ENCODE measurements around the gene CREB5.

CREB5 gene

DNA sequence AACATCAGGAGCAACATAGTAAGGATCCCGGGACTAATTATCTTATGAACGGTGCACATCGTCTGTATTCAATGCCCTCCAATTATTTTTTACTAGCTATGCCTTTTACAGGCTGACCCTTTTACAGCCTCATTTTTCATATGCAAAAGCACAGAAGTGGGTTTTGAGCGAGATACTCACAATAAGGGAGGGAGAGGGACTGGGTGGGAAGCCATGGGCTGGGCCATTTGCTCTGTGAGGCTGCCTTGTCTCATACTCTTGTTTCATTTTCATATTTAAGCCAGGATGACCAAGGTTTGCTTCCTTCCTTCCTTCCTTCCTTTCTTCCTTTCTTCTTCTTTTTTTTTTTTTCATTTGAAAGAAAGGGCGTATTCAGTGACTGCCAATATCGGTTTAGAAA is 286.5 kb downstream of the CREB5 start:
- H3K27me3 ChIP-seq (ENCODE audit: control insufficient read depth, insufficient read depth, low read length) = no peaks in the 10 kb centered on the region
- H3K4me3 ChIP-seq (ENCODE audit: low read length) = no peak overlapping the region
- no peaks in the 10 kb centered on the region for H3K36me3 ChIP-seq (ENCODE audit: control insufficient read depth, insufficient read depth, low read length)
- no peaks in the 10 kb centered on the region for H3K9me3 ChIP-seq (ENCODE audit: control insufficient read depth, low read length)
- no peak overlapping the region for H3K9ac ChIP-seq (ENCODE audit: low read length)
- H3K4me1 ChIP-seq (ENCODE audit: control insufficient read depth, insufficient read depth, low read length) = no peaks in the 10 kb centered on the region

DNA sequence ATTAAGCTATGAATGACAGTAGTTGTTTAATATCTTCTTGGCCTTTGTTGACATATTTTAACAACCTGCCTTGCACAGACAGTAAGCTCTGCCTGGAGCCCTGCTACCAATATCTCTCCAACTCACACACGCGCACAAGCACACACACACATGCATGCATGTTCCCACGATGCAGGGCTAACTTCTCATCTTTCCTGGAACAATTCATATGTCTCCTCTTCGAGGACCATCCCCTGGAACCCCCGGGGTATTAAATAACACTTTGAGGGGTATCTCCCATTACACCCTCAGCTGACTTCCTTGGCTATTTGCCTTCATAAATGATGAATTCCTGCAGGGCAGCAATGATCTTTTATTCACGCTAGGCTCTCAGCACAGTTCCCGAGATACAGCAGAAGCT is 287.8 kb downstream of the CREB5 start:
- Histone ChIP-seq H3K4me1 (ENCODE audit: control insufficient read depth, insufficient read depth, low read length) (no peaks in the 10 kb centered on the region), H3K9me3 (ENCODE audit: control insufficient read depth, low read length) (no peaks in the 10 kb centered on the region), H3K36me3 (ENCODE audit: control insufficient read depth, insufficient read depth, low read length) (no peaks in the 10 kb centered on the region), H3K27me3 (ENCODE audit: control insufficient read depth, insufficient read depth, low read length) (no peaks in the 10 kb centered on the region), H3K4me3 (ENCODE audit: low read length) (no peak overlapping the region), H3K9ac (ENCODE audit: low read length) (no peak overlapping the region)

DNA sequence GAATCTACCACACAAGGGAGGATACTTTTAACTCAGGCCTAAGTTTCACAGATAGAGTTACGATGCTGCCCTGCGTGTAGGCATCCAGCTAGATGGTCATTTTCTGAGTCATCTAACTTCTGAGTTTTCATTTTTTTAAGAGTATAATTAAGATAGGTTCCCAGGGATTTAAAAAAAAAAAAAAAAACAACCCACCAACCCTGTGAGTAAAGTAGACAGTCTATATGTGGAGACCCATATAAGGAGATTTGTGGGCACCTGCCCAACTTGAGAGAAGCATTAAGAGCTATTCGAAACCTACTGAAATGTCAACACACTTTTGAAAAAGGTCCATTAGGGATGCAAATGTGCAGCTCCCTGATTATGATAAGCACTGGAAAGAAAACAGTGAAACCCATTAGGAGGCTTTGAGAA is 288.5 kb downstream of the CREB5 start:
- no peak overlapping the region for H3K9ac ChIP-seq (ENCODE audit: low read length)
- H3K4me1 ChIP-seq (ENCODE audit: control insufficient read depth, insufficient read depth, low read length) = no peaks in the 10 kb centered on the region
- H3K27me3 ChIP-seq (ENCODE audit: control insufficient read depth, insufficient read depth, low read length) = no peaks in the 10 kb centered on the region
- H3K4me3 ChIP-seq (ENCODE audit: low read length) = no peak overlapping the region
- no peaks in the 10 kb centered on the region for H3K9me3 ChIP-seq (ENCODE audit: control insufficient read depth, low read length)
- no peaks in the 10 kb centered on the region for H3K36me3 ChIP-seq (ENCODE audit: control insufficient read depth, insufficient read depth, low read length)

DNA sequence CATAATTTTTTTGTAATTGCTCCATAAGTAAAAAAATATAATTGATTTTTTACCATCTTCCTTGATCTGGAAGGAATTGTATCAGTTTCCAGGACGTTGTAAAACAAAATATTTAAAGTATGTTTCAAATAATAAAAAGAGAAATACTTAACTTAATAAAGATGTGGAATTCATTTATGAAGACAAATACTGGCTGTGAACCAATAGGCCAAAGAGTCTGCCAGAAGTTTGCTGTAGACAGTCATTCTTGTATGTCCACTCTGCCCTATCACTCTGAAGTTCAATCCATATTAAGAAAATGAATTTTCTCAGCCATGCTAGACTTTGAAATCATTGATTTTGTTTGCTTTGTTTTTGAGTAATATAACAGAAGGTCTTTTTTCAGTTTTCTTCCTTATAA is 289.4 kb downstream of the CREB5 start:
- Histone ChIP-seq H3K27me3 (ENCODE audit: control insufficient read depth, insufficient read depth, low read length) (no peaks in the 10 kb centered on the region), H3K9me3 (ENCODE audit: control insufficient read depth, low read length) (no peaks in the 10 kb centered on the region), H3K4me1 (ENCODE audit: control insufficient read depth, insufficient read depth, low read length) (no peaks in the 10 kb centered on the region), H3K9ac (ENCODE audit: low read length) (no peak overlapping the region), H3K36me3 (ENCODE audit: control insufficient read depth, insufficient read depth, low read length) (no peaks in the 10 kb centered on the region), H3K4me3 (ENCODE audit: low read length) (no peak overlapping the region)

DNA sequence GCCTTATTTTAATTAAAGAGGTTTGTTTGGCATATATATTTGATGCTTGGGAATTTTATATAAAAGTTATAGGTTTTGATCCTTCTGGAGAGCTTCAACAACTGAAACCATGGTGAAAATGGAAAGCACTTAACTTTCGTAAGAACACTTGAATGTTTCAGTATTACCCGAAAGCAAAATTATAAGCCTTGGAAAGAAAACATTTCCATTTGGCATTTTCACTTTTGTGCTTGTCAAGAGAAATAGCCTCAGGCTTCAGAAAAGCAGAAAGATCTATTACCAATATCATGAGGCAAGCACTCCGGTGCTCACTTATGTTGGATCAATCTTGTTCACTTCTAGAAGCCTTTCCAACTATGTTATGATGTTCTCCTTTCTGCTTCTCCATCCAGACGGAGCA is 289.9 kb downstream of the CREB5 start:
- Histone ChIP-seq H3K9ac (ENCODE audit: low read length) (no peak overlapping the region), H3K4me1 (ENCODE audit: control insufficient read depth, insufficient read depth, low read length) (no peaks in the 10 kb centered on the region), H3K27me3 (ENCODE audit: control insufficient read depth, insufficient read depth, low read length) (no peaks in the 10 kb centered on the region), H3K36me3 (ENCODE audit: control insufficient read depth, insufficient read depth, low read length) (no peaks in the 10 kb centered on the region), H3K4me3 (ENCODE audit: low read length) (no peak overlapping the region), H3K9me3 (ENCODE audit: control insufficient read depth, low read length) (no peaks in the 10 kb centered on the region)

DNA sequence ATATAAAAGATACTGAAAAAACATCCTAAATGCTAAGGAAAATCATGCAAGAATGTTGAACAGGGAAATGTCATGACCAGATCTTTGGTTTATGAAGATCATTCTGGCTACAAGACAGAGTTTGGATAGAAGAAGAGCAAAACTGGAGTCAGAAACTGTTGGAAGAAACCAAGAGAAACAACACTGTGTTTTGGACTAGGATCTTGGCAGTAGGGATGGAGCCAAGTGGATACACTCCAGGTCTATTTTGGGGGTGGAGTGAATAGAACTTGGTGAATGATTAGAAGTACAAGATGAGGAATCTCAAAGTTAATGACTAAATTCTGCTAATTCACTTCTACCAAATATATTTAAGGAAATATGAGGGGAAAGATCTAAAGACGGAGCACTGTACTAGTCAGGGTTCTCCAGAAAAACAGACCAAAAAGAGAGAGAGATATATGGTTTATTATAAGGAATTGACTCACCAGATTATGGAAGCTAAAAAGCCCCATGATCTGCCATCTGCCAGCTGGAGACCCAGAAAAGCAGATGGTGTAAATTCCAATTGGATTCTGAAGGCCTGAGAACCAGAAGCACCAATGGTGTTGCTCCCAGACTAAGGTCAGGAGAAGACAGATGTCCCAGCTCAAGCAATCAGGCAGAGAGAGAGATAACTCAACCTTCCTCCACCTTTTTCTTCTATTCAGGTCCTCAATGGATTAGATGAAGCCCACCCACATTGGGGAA is 290.9 kb downstream of the CREB5 start:
- H3K4me3 ChIP-seq (ENCODE audit: low read length) = no peak overlapping the region
- no peaks in the 10 kb centered on the region for H3K27me3 ChIP-seq (ENCODE audit: control insufficient read depth, insufficient read depth, low read length)

DNA sequence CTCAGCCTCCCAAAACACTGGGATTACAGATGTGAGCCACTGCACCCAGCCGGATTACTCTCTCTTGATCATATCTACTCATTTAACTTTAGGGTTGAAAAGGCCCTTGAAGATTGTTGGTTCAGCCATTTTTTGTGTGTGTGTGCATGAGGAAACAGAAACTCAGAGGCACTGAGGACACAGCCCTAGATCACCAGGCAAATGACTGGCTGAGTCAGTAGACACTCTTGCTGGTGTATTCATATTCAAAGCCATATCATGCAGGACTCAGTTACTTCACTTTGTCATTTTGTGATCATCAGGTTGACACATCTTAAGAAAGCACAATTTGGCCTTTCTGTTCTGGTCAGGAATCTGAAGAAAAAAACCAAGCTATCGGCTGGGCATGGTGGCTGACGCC is 292.4 kb downstream of the CREB5 start:
- H3K27me3 ChIP-seq (ENCODE audit: control insufficient read depth, insufficient read depth, low read length) = peaks cover 4% of the 10 kb centered on the region
- no peaks in the 10 kb centered on the region for H3K9me3 ChIP-seq (ENCODE audit: control insufficient read depth, low read length)
- H3K4me3 ChIP-seq (ENCODE audit: low read length) = no peak overlapping the region
- H3K36me3 ChIP-seq (ENCODE audit: control insufficient read depth, insufficient read depth, low read length) = no peaks in the 10 kb centered on the region
- H3K4me1 ChIP-seq (ENCODE audit: control insufficient read depth, insufficient read depth, low read length) = no peaks in the 10 kb centered on the region
- H3K9ac ChIP-seq (ENCODE audit: low read length) = no peak overlapping the region

More for the DNA sequence above, 290.9 kb downstream of the CREB5 start:
- no peak overlapping the region for H3K9ac ChIP-seq (ENCODE audit: low read length)
- H3K36me3 ChIP-seq (ENCODE audit: control insufficient read depth, insufficient read depth, low read length) = no peaks in the 10 kb centered on the region
- H3K9me3 ChIP-seq (ENCODE audit: control insufficient read depth, low read length) = no peaks in the 10 kb centered on the region
- no peaks in the 10 kb centered on the region for H3K4me1 ChIP-seq (ENCODE audit: control insufficient read depth, insufficient read depth, low read length)

DNA sequence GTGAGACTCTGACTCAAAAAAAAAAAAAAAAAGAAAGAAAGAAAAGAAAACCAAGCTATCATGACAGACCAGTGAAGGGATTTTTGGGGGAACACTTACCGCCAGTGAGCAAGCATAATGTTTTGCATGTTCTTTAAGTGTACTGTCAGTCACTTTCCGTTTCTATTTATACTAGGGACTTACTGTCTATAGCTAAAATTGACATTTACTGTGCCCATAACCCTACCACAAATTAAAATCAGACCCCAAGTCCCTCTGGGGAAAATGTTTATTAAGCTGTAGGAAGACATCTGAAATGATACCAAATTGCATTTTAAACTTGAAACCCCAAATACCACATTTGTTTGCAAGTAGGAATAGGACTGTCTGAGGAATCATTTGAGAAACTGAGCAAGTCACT is 293.0 kb downstream of the CREB5 start:
- H3K27me3 ChIP-seq (ENCODE audit: control insufficient read depth, insufficient read depth, low read length) = peaks cover 4% of the 10 kb centered on the region
- H3K9me3 ChIP-seq (ENCODE audit: control insufficient read depth, low read length) = no peaks in the 10 kb centered on the region
- no peak overlapping the region for H3K9ac ChIP-seq (ENCODE audit: low read length)
- H3K4me1 ChIP-seq (ENCODE audit: control insufficient read depth, insufficient read depth, low read length) = no peaks in the 10 kb centered on the region
- H3K4me3 ChIP-seq (ENCODE audit: low read length) = no peak overlapping the region
- no peaks in the 10 kb centered on the region for H3K36me3 ChIP-seq (ENCODE audit: control insufficient read depth, insufficient read depth, low read length)

DNA sequence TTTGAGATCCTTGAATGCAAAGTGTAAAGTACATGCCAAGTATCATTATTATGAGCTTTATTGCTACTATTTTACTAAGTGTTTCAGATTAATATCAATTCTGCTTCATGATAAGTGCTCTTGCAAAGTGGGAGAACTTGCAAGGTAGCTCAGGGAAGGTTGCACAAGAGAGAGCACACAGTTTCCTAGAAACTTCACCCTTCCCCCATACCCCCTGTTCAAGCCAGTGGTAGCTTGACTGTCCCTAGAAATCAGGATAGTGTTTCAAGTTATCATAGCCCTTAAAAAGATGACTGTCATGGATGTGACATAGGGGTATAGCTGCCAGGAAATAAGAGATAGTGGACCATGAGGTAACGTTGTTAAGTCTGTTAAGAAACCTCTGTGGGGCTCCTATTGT is 294.3 kb downstream of the CREB5 start:
- Histone ChIP-seq H3K36me3 (ENCODE audit: control insufficient read depth, insufficient read depth, low read length) (no peaks in the 10 kb centered on the region), H3K9me3 (ENCODE audit: control insufficient read depth, low read length) (no peaks in the 10 kb centered on the region), H3K4me1 (ENCODE audit: control insufficient read depth, insufficient read depth, low read length) (no peaks in the 10 kb centered on the region), H3K27me3 (ENCODE audit: control insufficient read depth, insufficient read depth, low read length) (peaks cover 4% of the 10 kb centered on the region), H3K4me3 (ENCODE audit: low read length) (no peak overlapping the region), H3K9ac (ENCODE audit: low read length) (no peak overlapping the region)

DNA sequence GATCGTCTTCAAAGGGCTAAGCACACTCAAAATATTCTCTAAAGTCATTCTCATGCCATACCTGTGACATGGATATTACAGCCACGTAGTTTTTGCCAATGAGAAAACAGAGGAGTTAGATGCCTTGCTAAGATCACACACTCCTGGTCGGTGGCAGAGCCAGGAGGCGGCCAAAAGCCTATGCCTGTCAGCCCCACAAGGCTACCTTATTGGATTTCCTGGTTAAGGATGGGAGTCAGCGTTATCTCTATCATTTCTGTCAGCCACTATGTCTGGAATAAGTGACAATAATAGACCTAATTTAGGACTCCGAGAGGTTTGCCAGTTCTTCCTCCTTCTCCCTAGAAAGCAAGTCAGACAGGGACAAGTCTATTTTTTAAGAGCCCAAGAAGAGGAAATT is 295.0 kb downstream of the CREB5 start:
- no peaks in the 10 kb centered on the region for H3K9me3 ChIP-seq (ENCODE audit: control insufficient read depth, low read length)
- H3K27me3 ChIP-seq (ENCODE audit: control insufficient read depth, insufficient read depth, low read length) = peaks cover 4% of the 10 kb centered on the region
- H3K4me1 ChIP-seq (ENCODE audit: control insufficient read depth, insufficient read depth, low read length) = no peaks in the 10 kb centered on the region
- no peaks in the 10 kb centered on the region for H3K36me3 ChIP-seq (ENCODE audit: control insufficient read depth, insufficient read depth, low read length)
- H3K9ac ChIP-seq (ENCODE audit: low read length) = no peak overlapping the region
- H3K4me3 ChIP-seq (ENCODE audit: low read length) = no peak overlapping the region

DNA sequence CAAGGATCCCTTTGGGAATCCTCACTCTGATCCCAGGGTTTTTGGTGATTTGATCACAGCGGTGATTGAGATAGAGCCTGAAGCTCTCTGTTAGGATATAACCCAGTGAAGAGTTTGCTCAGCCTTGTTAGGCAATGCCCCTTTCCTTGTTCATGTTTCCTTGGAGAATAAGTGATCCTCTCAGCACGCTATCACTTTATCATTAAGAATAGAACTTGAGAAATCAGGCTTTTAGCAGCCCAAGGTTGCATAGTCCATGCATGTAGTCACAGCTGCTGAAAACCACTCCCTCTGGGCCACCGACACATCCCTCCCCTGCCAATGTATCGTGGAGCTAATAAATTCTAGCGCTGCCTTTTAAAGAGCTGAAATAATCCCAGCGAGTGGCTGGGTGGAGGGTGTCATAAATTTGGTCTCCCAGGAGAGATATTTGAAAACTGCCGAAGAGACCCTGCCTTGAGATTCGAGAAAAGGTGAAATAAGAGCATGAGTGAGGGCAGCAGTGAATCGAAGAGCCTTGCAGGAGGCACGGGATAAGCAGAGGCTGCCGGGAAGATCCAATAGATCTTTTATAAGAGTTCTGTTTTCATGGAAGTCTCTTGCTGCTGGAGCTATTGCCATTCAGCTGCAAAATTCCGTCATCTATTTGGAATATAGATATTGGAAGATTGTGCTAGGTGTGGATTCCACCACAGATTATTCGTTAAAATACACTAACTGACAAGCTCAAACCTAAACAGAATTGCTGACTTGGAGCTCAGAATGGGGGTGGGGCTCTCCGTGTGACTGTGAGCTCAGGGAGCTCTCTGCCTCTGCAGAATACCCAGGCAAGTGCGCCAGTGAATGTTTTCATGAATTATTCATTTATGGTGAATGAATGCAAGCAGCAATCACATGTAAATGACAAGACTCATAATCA is 296.0 kb downstream of the CREB5 start:
- Histone ChIP-seq H3K9me3 (ENCODE audit: control insufficient read depth, low read length) (no peaks in the 10 kb centered on the region), H3K9ac (ENCODE audit: low read length) (no peak overlapping the region), H3K36me3 (ENCODE audit: control insufficient read depth, insufficient read depth, low read length) (no peaks in the 10 kb centered on the region), H3K27me3 (ENCODE audit: control insufficient read depth, insufficient read depth, low read length) (peaks cover 4% of the 10 kb centered on the region), H3K4me1 (ENCODE audit: control insufficient read depth, insufficient read depth, low read length) (no peaks in the 10 kb centered on the region), H3K4me3 (ENCODE audit: low read length) (no peak overlapping the region)

DNA sequence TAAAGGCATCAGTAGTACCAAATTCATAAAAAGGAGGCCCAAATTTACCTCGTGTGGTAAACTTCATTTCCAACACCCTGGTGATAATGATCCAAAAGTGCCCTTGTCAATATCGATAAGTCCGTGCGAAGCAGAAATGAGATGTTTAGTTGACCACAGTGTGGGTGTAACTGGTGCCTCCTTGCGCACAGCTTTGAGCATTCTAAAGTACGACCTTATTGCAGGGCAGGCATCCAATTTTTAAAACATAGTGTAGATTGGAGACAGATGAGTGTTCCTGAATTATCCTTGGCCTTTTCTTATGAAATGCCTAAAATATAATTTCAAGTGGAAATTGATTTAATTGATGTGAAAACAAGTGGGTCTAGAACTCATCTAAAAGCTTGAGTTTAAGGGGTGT is 297.4 kb downstream of the CREB5 start:
- no peaks in the 10 kb centered on the region for H3K9me3 ChIP-seq (ENCODE audit: control insufficient read depth, low read length)
- H3K4me1 ChIP-seq (ENCODE audit: control insufficient read depth, insufficient read depth, low read length) = no peaks in the 10 kb centered on the region
- H3K27me3 ChIP-seq (ENCODE audit: control insufficient read depth, insufficient read depth, low read length) = peaks cover 4% of the 10 kb centered on the region
- no peaks in the 10 kb centered on the region for H3K36me3 ChIP-seq (ENCODE audit: control insufficient read depth, insufficient read depth, low read length)
- no peak overlapping the region for H3K4me3 ChIP-seq (ENCODE audit: low read length)
- H3K9ac ChIP-seq (ENCODE audit: low read length) = no peak overlapping the region

Data from mucosa of stomach (tissue), 1 donor.